ENCODE data around the gene MKKS. TPM values are rescaled to one million over a fixed set of nuclear protein-coding genes. Genes with fewer than 3 reads are reported as not detected.

The MKKS gene
- total RNA-seq, 2 donors from 2014 or later = 11.4 to 13.0 TPM

- no peak for ATAC-seq (ENCODE audit: insufficient number of reproducible peaks, low FRiP score, low read depth)
- Histone ChIP-seq H3K27me3 (replicated peaks; ENCODE audit: insufficient read depth) (no peaks in the 10 kb centered on the region), H3K27ac (peak overlapping the region; percentile 31 to 36), H3K9me3 (no peaks in the 10 kb centered on the region), H3K4me3 (no peak overlapping the region), H3K4me1 (ENCODE audit: control insufficient read depth in 1 of 2, low read depth in 2 of 2) (peaks cover 2 to 17% of the 10 kb centered on the region in 2 donors), H3K36me3 (no peaks in the 10 kb centered on the region)
- TF ChIP-seq CTCF (IDR thresholded peaks at IDR 0.05) = no peak
- no peak for DNase-seq (ENCODE audit: low spot score)
Measured at GRCh38 chr20:10370091-10370887, 63.7 kb downstream of the MKKS start.

- Histone ChIP-seq H3K4me1 (ENCODE audit: control insufficient read depth in 1 of 2, low read depth in 2 of 2) (peaks cover 2 to 17% of the 10 kb centered on the region in 2 donors), H3K4me3 (no peak overlapping the region), H3K27ac (peak overlapping the region; percentile 31 to 36), H3K9me3 (no peaks in the 10 kb centered on the region), H3K36me3 (no peaks in the 10 kb centered on the region), H3K27me3 (replicated peaks; ENCODE audit: insufficient read depth) (no peaks in the 10 kb centered on the region)
- DNase-seq (ENCODE audit: low spot score) = no peak
- ATAC-seq (ENCODE audit: insufficient number of reproducible peaks, low FRiP score, low read depth) = no peak
- no peak for TF ChIP-seq CTCF (IDR thresholded peaks at IDR 0.05)
Measured at GRCh38 chr20:10369723-10370090, 64.3 kb downstream of the MKKS start.

- no peak for DNase-seq (ENCODE audit: low spot score)
- H3K9me3 ChIP-seq = no peaks in the 10 kb centered on the region
- no peak overlapping the region for H3K27ac ChIP-seq
- no peak overlapping the region for H3K4me3 ChIP-seq
- no peak for TF ChIP-seq CTCF (IDR thresholded peaks at IDR 0.05)
- no peaks in the 10 kb centered on the region for H3K27me3 ChIP-seq (replicated peaks; ENCODE audit: insufficient read depth)
- no peaks in the 10 kb centered on the region for H3K36me3 ChIP-seq
- no peak for ATAC-seq (ENCODE audit: insufficient number of reproducible peaks, low FRiP score, low read depth)
- H3K4me1 ChIP-seq (ENCODE audit: control insufficient read depth in 1 of 2, low read depth in 2 of 2) = peaks cover 2 to 17% of the 10 kb centered on the region in 2 donors
Measured at GRCh38 chr20:10368702-10369041, 65.3 kb downstream of the MKKS start.

- H3K4me3 ChIP-seq = no peak overlapping the region
- H3K36me3 ChIP-seq = no peaks in the 10 kb centered on the region
- H3K4me1 ChIP-seq (ENCODE audit: control insufficient read depth in 1 of 2, low read depth in 2 of 2) = peaks cover 2 to 17% of the 10 kb centered on the region in 2 donors
- no peak for TF ChIP-seq CTCF (IDR thresholded peaks at IDR 0.05)
- DNase-seq (ENCODE audit: low spot score) (no peak), ATAC-seq (ENCODE audit: insufficient number of reproducible peaks, low FRiP score, low read depth) (no peak)
- no peak overlapping the region for H3K27ac ChIP-seq
- H3K9me3 ChIP-seq = no peaks in the 10 kb centered on the region
- H3K27me3 ChIP-seq (replicated peaks; ENCODE audit: insufficient read depth) = no peaks in the 10 kb centered on the region
Measured at GRCh38 chr20:10367943-10368701, 65.9 kb downstream of the MKKS start.

- Histone ChIP-seq H3K27ac (peak overlapping the region in 1 of 2 donors; percentile 23), H3K27me3 (replicated peaks; ENCODE audit: insufficient read depth) (no peaks in the 10 kb centered on the region), H3K9me3 (no peaks in the 10 kb centered on the region), H3K36me3 (no peaks in the 10 kb centered on the region), H3K4me3 (no peak overlapping the region), H3K4me1 (ENCODE audit: control insufficient read depth in 1 of 2, low read depth in 2 of 2) (peaks cover 2 to 17% of the 10 kb centered on the region in 2 donors)
- no peak for TF ChIP-seq CTCF (IDR thresholded peaks at IDR 0.05)
- DNase-seq (ENCODE audit: low spot score) (no peak), ATAC-seq (ENCODE audit: insufficient number of reproducible peaks, low FRiP score, low read depth) (no peak)
Measured at GRCh38 chr20:10367693-10367942, 66.4 kb downstream of the MKKS start.

All from thoracic aorta (tissue), 2 donors.